ENCODE data around the gene UQCC3.
"Not testable (repeated sequence)": the region's sequence is repeated elsewhere in the genome, so short reads cannot be mapped to it uniquely, and the experiment has no call there.

DNA sequence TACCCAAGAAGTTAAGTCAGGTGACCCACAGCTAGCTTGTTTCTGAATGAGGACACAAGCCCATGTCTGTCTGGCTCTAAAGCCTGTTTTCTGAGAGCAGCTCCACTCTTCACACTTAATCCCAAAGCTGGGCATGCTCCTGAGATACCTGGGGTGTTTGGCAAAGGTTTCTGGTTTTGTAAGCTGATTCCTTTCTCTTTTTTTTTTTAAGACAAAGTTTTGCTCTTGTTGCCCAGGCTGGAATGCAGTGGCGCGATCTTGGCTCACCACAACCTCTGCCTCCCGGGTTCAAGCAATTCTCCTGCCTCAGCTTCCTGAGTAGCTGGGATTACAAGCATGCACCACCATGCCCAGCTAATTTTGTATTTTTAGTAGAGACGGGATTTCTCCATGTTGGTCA, 22.2 kb downstream of the UQCC3 start:
- not testable (repeated sequence) for TF ChIP-seq BHLHE40 (IDR thresholded peaks at IDR 0.05; ENCODE audit: borderline replicate concordance); TARDBP (IDR thresholded peaks at IDR 0.05); FOXM1 (IDR thresholded peaks at IDR 0.05; ENCODE audit: borderline replicate concordance); L3MBTL2 (conservative IDR thresholded peaks at IDR 0.05); HDGF (IDR thresholded peaks at IDR 0.05; ENCODE audit: borderline replicate concordance); FOXA1 (IDR thresholded peaks at IDR 0.05); ELF4 (IDR thresholded peaks at IDR 0.05); SP1 (IDR thresholded peaks at IDR 0.05); SUZ12 (IDR thresholded peaks at IDR 0.05); ARNT (IDR thresholded peaks at IDR 0.05); ZNF384 (IDR thresholded peaks at IDR 0.05); NFRKB (IDR thresholded peaks at IDR 0.05); CTBP1 (IDR thresholded peaks at IDR 0.05; ENCODE audit: borderline replicate concordance)
- TF ChIP-seq, protein P1, sequence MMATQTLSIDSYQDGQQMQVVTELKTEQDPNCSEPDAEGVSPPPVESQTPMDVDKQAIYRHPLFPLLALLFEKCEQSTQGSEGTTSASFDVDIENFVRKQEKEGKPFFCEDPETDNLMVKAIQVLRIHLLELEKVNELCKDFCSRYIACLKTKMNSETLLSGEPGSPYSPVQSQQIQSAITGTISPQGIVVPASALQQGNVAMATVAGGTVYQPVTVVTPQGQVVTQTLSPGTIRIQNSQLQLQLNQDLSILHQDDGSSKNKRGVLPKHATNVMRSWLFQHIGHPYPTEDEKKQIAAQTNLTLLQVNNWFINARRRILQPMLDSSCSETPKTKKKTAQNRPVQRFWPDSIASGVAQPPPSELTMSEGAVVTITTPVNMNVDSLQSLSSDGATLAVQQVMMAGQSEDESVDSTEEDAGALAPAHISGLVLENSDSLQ (IDR thresholded peaks at IDR 0.05): not testable (repeated sequence)

All from HEK293T (cell line).